T-cell (primary cell): Measurements from ENCODE around the gene FANCM. TPM values are rescaled to one million over a fixed set of nuclear protein-coding genes. Genes with fewer than 3 reads are reported as not detected.
"Not testable (repeated sequence)": the region's sequence is repeated elsewhere in the genome, so short reads cannot be mapped to it uniquely, and the experiment has no call there.

Experiments used
- ATAC-seq, 4 experiments: fragments of 200-7000 bp in 3 of 4; fragments of 150-1000 bp in 1 of 4; cut with Tn5 transposase; replicated peaks in 1 of 4; 1 replicate in 3 of 4; 2 replicates in 1 of 4; pipeline ENCODE4 v1.10.0; 2021; ENCODE audit warnings: moderate library complexity in 3 of 4, mild to moderate bottlenecking in 2 of 4, moderate number of reproducible peaks in 1 of 4
- CTCF ChIA-PET, 2 donors: fragments of 300-600 bp; sonication (Branson Sonifier 250); formaldehyde crosslinking; loops; one replicate each; lab custom pipeline; 2022; ENCODE audit warnings: antibody characterized with exemption in 2 of 2; lab: Charles Lee
- POLR2A ChIA-PET, 2 donors: fragments of 300-600 bp; sonication (Branson Sonifier 250); formaldehyde crosslinking; loops; one replicate each; lab custom pipeline; 2022; ENCODE audit warnings: antibody characterized with exemption in 2 of 2; lab: Charles Lee
- DNase-seq, 35 experiments: peaks; one replicate each; pipeline versions ENCODE4 v3.0.0 to v3.0.0-alpha.2; 2013 to 2023
- H3K27ac ChIP-seq: one replicate; pipeline ENCODE4 v1.5.1; 2013; ENCODE audit warnings: low read length
- H3K27me3 ChIP-seq, 2 experiments: replicated peaks in 1 of 2; 1 replicate in 1 of 2; 2 replicates in 1 of 2; pipeline versions ENCODE4 v1.6.1 to v1.7.0; 2013; ENCODE audit warnings: low read length in 1 of 2, mixed read lengths in 1 of 2; ENCODE audit not compliant: control insufficient read depth in 2 of 2, insufficient read depth in 2 of 2; ENCODE audit errors: extremely low read depth in 1 of 2
- H3K36me3 ChIP-seq, 2 donors: 1 replicate in 1 of 2; 2 replicates in 1 of 2; pipeline versions ENCODE4 v1.6.1 to v1.7.0; 2013; ENCODE audit warnings: low read length in 1 of 2; ENCODE audit not compliant: control insufficient read depth in 2 of 2, insufficient read depth in 1 of 2; ENCODE audit errors: extremely low read depth in 1 of 2
- H3K4me1 ChIP-seq, 2 experiments: 1 replicate in 1 of 2; 2 replicates in 1 of 2; pipeline versions ENCODE4 v1.6.1 to v1.7.0; 2013; ENCODE audit warnings: low read length in 2 of 2, mixed read lengths in 1 of 2; ENCODE audit not compliant: insufficient read depth in 2 of 2, control insufficient read depth in 1 of 2; ENCODE audit errors: extremely low read depth in 1 of 2
- H3K4me3 ChIP-seq, 2 donors: 1 replicate in 1 of 2; 2 replicates in 1 of 2; pipeline versions ENCODE4 v1.5.1 to v1.7.0; 2013; ENCODE audit warnings: mild to moderate bottlenecking in 2 of 2, low read length in 1 of 2, moderate library complexity in 1 of 2; ENCODE audit not compliant: control insufficient read depth in 1 of 2; ENCODE audit errors: extremely low read depth in 1 of 2
- H3K9me3 ChIP-seq: 2 replicates; pipeline ENCODE4 v1.7.0; 2013
- H3K27ac Mint-ChIP-seq, 2 donors: one replicate each; pipeline ENCODE4 v1.8.0; 2020 to 2021; ENCODE audit warnings: mild to moderate bottlenecking in 2 of 2, mixed read lengths in 2 of 2
- H3K27me3 Mint-ChIP-seq, 2 donors: one replicate each; pipeline ENCODE4 v1.8.0; 2021 to 2022; ENCODE audit warnings: mixed read lengths in 2 of 2
- H3K36me3 Mint-ChIP-seq: one replicate; pipeline ENCODE4 v1.8.0; 2021; ENCODE audit warnings: mixed read lengths
- H3K4me1 Mint-ChIP-seq, 3 donors: one replicate each; pipeline ENCODE4 v1.8.0; 2020 to 2022; ENCODE audit warnings: mixed read lengths in 3 of 3, mild to moderate bottlenecking in 1 of 3
- H3K4me3 Mint-ChIP-seq, 3 donors: one replicate each; pipeline ENCODE4 v1.8.0; 2020 to 2022; ENCODE audit warnings: mild to moderate bottlenecking in 3 of 3, mixed read lengths in 3 of 3, moderate library complexity in 3 of 3
- H3K9me3 Mint-ChIP-seq, 3 donors: one replicate each; pipeline ENCODE4 v1.8.0; 2020 to 2022; ENCODE audit warnings: mixed read lengths in 3 of 3
- WGBS: methylation state at CpG from one replicate; pipeline ENCODE4 v1.1.5; 2013; ENCODE audit warnings: missing lambda C conversion rate; ENCODE audit not compliant: insufficient coverage; 5-methylcytosine and 5-hydroxymethylcytosine counted together
- total RNA-seq, 35 experiments: library from RNA in 6 of 35; stranded (reverse) in 6 of 35; fragments of 120-200 nt in 1 of 35; gene quantifications; one replicate each; pipeline versions ENCODE4 v1.2.1 to v1.2.4 and lab custom pipeline; 2013 to 2026

Gene FANCM
- total RNA-seq, 5 donors from 2014 or later (not counting 1 experiment from before 2014, with no cell fraction given): 7.5 to 10.5 (median 8.7) TPM

DNA sequence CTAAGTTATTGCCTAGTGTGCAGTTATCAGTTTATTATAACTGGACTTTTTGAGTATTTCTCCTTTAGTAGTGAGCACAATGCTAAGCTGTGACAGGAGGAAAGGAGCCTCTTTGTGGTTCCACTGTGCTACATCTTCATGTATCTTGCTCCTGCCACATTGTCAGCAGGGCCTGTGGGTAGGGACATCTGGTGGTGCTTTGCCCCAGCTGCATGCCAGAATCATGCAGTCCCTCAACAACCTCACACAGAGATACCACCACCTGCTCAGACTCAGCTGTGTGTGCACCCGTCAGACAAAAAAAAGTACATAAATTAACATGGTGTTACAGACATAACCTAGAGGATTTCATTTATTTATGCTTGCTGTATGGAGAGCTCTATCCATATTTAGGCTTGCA, 66.2 kb downstream of the FANCM start:
- H3K4me3 ChIP-seq: no peak overlapping the region
- ChIA-PET POLR2A (no interaction called here), CTCF (interaction anchor here in 1 of 2 donors (0.5 kb wide), 1 partner anchor 127 kb away, joined by 3 read pairs; no protein-coding TSS in a partner anchor)
- H3K27ac ChIP-seq: no peak overlapping the region
- no peaks in the 10 kb centered on the region for H3K4me1 ChIP-seq
- no peaks in the 10 kb centered on the region for H3K9me3 ChIP-seq
- Mint-ChIP-seq H3K27me3 (no peaks in the 10 kb centered on the region), H3K4me1 (peaks cover 0 to 2% (median 0%) of the 10 kb centered on the region in 3 donors), H3K36me3 (peaks cover 14% of the 10 kb centered on the region), H3K27ac (peak overlapping the region in 1 of 2 donors; percentile 24), H3K9me3 (no peaks in the 10 kb centered on the region), H3K4me3 (no peak overlapping the region)
- no CpG with 5 or more reads among the region's 1 CpG for WGBS
- peak in 5 of 35 experiments; percentile 1 to 19 (median 3) for DNase-seq
- peaks cover 0 to 11% of the 10 kb centered on the region in 2 donors for H3K36me3 ChIP-seq
- peak; percentile 40 to 63 (median 42) for ATAC-seq
- H3K27me3 ChIP-seq: no peaks in the 10 kb centered on the region

- Histone ChIP-seq H3K27me3 (no peaks in the 10 kb centered on the region), H3K4me3 (no peak overlapping the region), H3K27ac (no peak overlapping the region), H3K4me1 (no peaks in the 10 kb centered on the region), H3K36me3 (peaks cover 0 to 11% of the 10 kb centered on the region in 2 donors), H3K9me3 (no peaks in the 10 kb centered on the region)
- Mint-ChIP-seq H3K36me3 (peaks cover 20% of the 10 kb centered on the region), H3K27ac (no peak overlapping the region), H3K4me1 (peaks cover 0 to 2% (median 0%) of the 10 kb centered on the region in 3 donors), H3K9me3 (no peaks in the 10 kb centered on the region), H3K4me3 (no peak overlapping the region), H3K27me3 (no peaks in the 10 kb centered on the region)
- ChIA-PET CTCF (interaction anchor here in 1 of 2 donors (0.6 kb wide), 1 partner anchor 44 kb away, joined by 6 read pairs; no protein-coding TSS in a partner anchor), POLR2A (no interaction called here)
- DNase-seq (no peak), ATAC-seq (no peak)
Measured at GRCh38 chr14:45204241-45204640, 68.5 kb downstream of the FANCM start.

DNA sequence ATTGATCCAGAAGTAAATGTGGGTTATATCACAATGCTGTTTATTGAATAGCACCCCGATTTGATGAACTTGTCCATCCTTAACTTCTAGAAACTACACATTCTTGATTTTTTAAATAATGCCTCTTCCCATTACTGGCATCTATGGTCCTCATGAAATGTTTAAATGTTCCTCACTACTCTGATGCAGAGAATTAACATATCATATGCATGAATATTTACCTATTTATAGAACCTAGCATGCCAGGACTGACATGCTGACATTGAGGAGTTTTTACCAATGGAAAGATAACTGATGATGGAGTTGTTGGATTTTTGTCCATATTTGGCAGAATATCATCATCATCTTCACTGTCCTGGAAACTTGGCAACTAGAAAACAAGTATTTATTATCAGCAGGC, 74.4 kb downstream of the FANCM start:
- H3K4me3 ChIP-seq: no peak overlapping the region
- H3K4me3 Mint-ChIP-seq: no peak overlapping the region
- ATAC-seq (no peak), DNase-seq (no peak)
- peaks cover 0 to 35% of the 10 kb centered on the region in 2 donors for H3K36me3 ChIP-seq
- no peaks in the 10 kb centered on the region for H3K4me1 ChIP-seq
- no peak overlapping the region for H3K27ac Mint-ChIP-seq
- H3K4me1 Mint-ChIP-seq: no peaks in the 10 kb centered on the region
- POLR2A ChIA-PET: no interaction called here
- CTCF ChIA-PET: interaction anchor here in 1 of 2 donors (0.6 kb wide), 1 partner anchor 10 kb away, joined by 3 read pairs; no protein-coding TSS in a partner anchor
- peaks cover 58% of the 10 kb centered on the region for H3K36me3 Mint-ChIP-seq
- H3K27ac ChIP-seq: no peak overlapping the region
- H3K9me3 ChIP-seq: no peaks in the 10 kb centered on the region
- H3K9me3 Mint-ChIP-seq: no peaks in the 10 kb centered on the region
- WGBS: no CpG with 5 or more reads among the region's 1 CpG
- H3K27me3 ChIP-seq: no peaks in the 10 kb centered on the region
- no peaks in the 10 kb centered on the region for H3K27me3 Mint-ChIP-seq

GRCh38 chr14:45211295-45211694, 75.6 kb downstream of the FANCM start:
- no peak overlapping the region for H3K4me3 ChIP-seq
- H3K9me3 ChIP-seq: no peaks in the 10 kb centered on the region
- no peaks in the 10 kb centered on the region for H3K9me3 Mint-ChIP-seq
- H3K27ac ChIP-seq: no peak overlapping the region
- peaks cover 55% of the 10 kb centered on the region for H3K36me3 Mint-ChIP-seq
- no peaks in the 10 kb centered on the region for H3K4me1 Mint-ChIP-seq
- H3K36me3 ChIP-seq: peaks cover 0 to 35% of the 10 kb centered on the region in 2 donors
- H3K27me3 ChIP-seq: no peaks in the 10 kb centered on the region
- CTCF ChIA-PET: no interaction called here
- no peaks in the 10 kb centered on the region for H3K27me3 Mint-ChIP-seq
- POLR2A ChIA-PET: no interaction called here
- ATAC-seq (no peak), DNase-seq (no peak)
- no peak overlapping the region for H3K4me3 Mint-ChIP-seq
- H3K4me1 ChIP-seq: no peaks in the 10 kb centered on the region
- WGBS: no CpG with 5 or more reads among the region's 1 CpG
- H3K27ac Mint-ChIP-seq: no peak overlapping the region

DNA sequence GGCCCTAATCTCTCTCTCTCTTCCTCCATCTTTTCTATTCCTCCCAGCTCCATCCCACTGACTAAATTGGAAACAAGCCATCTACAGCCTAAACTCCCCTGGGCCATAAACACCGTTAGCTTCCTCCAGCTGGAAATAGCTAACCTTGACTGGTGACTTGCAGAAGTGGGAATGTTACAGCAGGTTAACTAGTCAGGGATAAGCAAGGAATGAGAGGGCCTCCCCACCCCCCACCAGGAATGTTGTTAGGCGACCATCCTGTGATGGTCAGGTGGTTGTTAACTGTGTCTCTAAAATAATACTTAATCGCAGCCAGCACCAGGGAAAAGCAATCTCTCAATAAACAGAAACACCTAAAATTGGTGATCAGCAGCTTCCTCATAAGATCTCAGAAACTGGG, 76.5 kb downstream of the FANCM start:
- Mint-ChIP-seq H3K27ac (no peak overlapping the region), H3K4me1 (no peaks in the 10 kb centered on the region), H3K36me3 (peaks cover 52% of the 10 kb centered on the region), H3K9me3 (no peaks in the 10 kb centered on the region), H3K4me3 (no peak overlapping the region), H3K27me3 (no peaks in the 10 kb centered on the region)
- POLR2A ChIA-PET: no interaction called here
- CTCF ChIA-PET: no interaction called here
- Histone ChIP-seq H3K36me3 (peaks cover 0 to 36% of the 10 kb centered on the region in 2 donors), H3K27ac (no peak overlapping the region), H3K4me1 (no peaks in the 10 kb centered on the region), H3K27me3 (no peaks in the 10 kb centered on the region), H3K9me3 (no peaks in the 10 kb centered on the region), H3K4me3 (no peak overlapping the region)
- no peak for ATAC-seq
- no CpG with 5 or more reads among the region's 3 CpGs for WGBS
- no peak for DNase-seq

DNA sequence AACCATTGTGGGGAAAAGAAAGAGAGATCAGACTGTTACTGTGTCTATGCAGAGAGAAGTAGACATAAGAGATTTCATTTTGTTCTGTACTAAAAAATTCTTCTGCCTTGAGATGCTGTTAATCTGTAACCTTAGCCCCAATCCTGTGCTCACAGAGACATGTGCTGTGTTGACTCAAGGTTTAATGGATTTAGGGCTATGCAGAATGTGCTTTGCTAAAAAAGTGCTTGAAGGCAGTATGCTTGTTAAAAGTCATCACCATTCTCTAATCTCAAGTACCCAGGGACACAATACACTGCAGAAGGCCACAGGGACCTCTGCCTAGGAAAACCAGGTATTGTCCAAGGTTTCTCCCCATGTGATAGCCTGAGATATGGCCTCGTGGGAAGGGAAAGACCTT, 78.0 kb downstream of the FANCM start:
- POLR2A ChIA-PET, CTCF ChIA-PET, H3K4me3 Mint-ChIP-seq, H3K27me3 Mint-ChIP-seq, ATAC-seq, H3K9me3 ChIP-seq, H3K4me1 ChIP-seq, H3K4me3 ChIP-seq, DNase-seq, H3K4me1 Mint-ChIP-seq, H3K27ac ChIP-seq, H3K27ac Mint-ChIP-seq, H3K9me3 Mint-ChIP-seq, H3K27me3 ChIP-seq: not testable (repeated sequence)
- peaks cover 62% of the 10 kb centered on the region for H3K36me3 Mint-ChIP-seq
- H3K36me3 ChIP-seq: peaks cover 0 to 41% of the 10 kb centered on the region in 2 donors
- no CpG with 5 or more reads among the region's 1 CpG for WGBS

DNA sequence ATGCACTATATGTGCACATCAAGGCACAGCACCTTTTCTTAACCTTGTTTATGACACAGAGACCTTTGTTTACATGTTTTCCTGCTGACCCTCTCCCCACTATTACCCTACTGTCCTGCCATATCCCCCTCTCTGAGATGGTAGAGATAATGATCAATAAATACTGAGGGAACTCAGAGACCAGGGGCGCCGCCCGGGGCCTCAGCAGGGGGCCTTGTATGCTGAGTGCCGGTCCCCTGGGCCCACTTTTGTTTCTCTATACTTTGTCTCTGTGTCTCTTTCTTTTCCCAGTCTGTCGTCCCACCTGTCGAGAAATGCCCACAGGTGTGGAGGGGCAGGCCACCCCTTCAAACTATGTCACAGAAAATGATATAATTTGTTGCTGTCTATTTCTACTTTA, 78.6 kb downstream of the FANCM start:
- ATAC-seq, H3K9me3 ChIP-seq, DNase-seq, H3K4me1 Mint-ChIP-seq, POLR2A ChIA-PET, H3K4me1 ChIP-seq, H3K4me3 ChIP-seq, H3K27me3 Mint-ChIP-seq, H3K4me3 Mint-ChIP-seq, H3K27ac ChIP-seq, H3K9me3 Mint-ChIP-seq, H3K27me3 ChIP-seq, H3K27ac Mint-ChIP-seq: not testable (repeated sequence)
- peaks cover 63% of the 10 kb centered on the region for H3K36me3 Mint-ChIP-seq
- CTCF ChIA-PET: interaction anchor here in 1 of 2 donors (0.6 kb wide), 1 partner anchor 9 kb away, joined by 3 read pairs; no protein-coding TSS in a partner anchor
- WGBS: no CpG with 5 or more reads among the region's 6 CpGs
- H3K36me3 ChIP-seq: peaks cover 0 to 41% of the 10 kb centered on the region in 2 donors
